GM21576 (cell line): ENCODE data around the gene GALK2.

ENCODE experiments used
- ATAC-seq: cut with Tn5 transposase; IDR thresholded peaks from one replicate; pipeline ENCODE4 v1.9.1; 2021; ENCODE audit warnings: mild to moderate bottlenecking, moderate library complexity; ENCODE audit not compliant: unreplicated experiment

The GALK2 gene

DNA sequence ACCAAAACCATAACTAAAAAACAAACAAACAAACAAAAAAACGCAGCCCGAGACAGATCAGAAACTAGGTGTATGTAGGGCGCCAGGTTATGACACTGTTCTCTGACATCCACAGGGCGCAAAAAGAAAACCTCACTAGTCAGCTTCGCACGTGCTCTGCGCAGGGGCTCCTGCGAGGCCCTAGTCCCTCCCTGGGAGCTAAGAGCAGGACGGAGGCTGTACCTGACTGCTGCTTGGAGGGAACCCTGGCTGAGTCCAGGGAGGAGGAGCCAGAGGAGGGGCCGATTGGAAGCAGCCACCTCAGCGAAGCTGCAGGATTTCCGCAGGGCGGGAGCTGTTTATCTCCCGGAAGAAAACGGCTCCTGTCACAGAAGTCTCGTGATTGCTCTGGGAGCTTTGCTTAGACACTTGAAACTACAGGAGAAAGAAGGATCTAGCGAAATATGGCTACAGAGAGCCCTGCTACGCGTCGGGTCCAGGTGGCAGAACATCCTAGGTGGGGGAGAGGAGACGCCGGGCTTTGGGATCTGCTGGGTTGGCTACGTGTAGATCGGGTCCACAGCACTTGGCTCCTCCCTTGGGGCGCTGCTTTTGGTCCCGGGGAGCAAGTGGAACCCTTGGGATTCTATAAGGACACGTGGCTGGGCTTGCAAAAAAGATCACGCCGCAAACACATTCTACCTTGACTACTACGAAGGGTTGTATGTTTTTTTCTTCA lies at the start of gene GALK2:
TSS of gene GALK2 (plus strand) at position 368 of the 718 bp plus-strand sequence. CDS start at position 444, 76 bp downstream.
- peak; percentile 92 for ATAC-seq

DNA sequence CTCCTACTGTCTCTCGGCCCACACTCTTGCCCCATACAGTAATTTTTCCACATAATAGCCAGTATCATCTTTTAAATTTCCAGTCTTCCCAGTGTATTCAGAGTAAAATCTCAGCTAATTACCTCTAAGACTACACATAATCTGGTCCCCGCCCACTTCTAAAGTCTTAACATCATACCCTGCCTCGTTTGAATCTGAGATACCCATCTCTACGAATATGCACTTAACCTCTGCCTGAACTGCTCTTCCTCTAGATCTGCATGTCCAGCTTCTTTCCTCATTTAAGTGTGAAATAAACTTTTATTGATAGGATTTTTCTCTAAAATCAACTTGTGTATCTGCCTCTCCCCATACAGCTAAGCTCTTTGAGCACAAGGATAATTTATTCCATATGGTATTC lies 49.2 kb upstream of the GALK2 start:
- no peak for ATAC-seq

DNA sequence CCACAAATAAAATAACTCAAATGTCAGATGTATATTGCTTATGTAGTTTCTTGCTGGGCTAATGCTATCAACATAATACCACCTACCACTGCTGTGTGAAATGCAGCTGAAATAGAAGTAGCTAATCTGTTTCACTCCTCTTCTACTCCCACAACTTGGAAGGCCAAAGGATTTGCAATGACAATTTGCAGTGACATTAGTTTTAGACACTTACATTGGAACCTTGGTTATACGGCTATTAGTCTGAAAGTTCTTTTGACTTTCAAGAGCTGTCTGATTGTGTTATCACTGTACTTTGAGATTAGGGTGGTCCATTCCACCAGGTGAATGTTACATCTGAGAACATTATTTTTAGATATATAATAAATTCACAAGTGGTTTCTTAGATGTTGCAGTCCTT lies 48.1 kb upstream of the GALK2 start:
- no peak for ATAC-seq

DNA sequence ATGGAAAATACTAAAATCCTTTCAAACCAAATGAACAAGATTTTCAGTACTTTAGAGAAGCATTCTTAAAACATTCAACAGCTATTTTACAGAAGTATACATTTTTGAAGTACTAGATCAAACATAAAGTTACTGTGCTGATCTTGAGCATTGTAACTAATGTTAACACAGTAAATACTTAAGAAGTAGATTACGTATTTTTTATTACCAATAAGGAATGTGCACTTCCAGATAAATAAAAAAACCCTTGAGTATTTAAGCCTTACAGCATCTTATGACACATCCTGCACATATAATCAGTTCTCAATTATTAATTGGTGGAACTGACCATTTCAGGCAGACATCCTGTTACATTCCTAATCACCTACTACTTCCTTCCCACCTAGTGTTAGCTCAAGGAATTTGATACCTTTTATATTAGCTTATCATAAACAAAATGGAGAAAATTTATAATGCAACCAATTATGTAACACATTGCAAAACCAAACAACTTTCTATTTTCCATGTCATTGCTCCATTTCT lies 47.4 kb upstream of the GALK2 start:
- no peak for ATAC-seq

DNA sequence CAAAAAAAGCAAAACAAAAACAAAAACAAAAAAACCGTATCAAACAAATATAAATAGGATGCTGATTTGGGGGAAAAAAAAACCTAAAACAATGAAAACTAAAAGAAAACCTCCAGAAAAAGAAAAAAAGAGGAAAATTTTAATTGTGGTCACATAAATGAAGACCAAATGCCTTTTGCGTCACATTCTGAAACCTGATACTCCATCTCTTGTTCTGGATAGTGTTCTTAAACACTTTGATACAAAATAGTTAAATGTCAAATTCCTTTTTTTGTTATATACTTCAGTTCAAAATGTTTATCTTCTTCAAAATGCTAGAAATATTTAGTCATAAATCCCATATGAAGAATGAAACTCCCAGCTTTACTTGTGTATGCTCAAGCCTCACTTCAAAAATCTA lies 45.7 kb upstream of the GALK2 start:
- ATAC-seq: no peak

DNA sequence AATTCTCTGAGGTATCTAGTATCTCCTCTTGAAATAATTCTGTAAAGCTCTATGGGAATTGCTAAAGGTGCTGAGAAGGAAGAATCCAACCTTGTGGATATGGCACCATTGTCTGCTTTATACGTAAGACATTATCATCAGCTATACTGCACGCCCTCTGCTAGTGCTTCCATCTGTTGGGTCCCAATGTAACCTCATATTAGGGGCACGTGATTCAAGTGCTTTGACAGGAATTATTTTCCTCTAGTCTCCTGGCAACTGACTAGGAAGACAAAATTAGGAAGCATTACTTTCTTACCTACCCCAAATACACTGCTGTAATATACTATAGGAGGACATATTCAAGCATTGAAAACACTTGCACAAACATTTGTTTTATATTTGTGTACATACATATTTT lies 38.6 kb upstream of the GALK2 start:
- no peak for ATAC-seq

DNA sequence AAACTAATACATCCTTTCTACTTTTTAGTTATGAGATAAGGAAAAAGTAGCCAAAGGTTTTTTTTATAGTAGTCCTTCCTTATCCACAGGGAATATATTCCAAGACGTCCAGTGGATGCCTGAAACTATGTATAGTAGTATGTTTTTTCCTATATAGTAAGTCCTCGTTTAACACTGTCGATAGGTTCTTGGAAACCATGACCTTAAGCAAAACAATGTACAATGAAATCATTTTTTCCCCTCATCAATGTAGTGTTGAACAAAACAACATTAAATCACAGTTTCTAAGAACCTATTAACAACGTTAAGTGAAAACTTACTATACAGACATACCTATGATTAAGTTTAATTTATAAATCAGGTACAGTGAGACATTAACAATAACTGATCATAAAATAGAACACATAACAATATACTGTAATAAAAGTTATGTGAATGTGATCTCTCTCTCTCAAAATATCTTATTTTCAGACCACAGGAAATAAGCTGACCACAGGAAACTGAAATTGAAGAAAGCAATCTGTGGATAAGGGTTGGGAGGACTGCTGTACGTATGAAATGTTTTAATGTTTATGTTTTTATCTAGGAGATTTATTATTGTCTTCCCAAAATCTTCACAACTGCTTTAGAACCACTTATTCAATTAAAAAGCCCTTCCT lies 35.2 kb upstream of the GALK2 start:
- no peak for ATAC-seq

DNA sequence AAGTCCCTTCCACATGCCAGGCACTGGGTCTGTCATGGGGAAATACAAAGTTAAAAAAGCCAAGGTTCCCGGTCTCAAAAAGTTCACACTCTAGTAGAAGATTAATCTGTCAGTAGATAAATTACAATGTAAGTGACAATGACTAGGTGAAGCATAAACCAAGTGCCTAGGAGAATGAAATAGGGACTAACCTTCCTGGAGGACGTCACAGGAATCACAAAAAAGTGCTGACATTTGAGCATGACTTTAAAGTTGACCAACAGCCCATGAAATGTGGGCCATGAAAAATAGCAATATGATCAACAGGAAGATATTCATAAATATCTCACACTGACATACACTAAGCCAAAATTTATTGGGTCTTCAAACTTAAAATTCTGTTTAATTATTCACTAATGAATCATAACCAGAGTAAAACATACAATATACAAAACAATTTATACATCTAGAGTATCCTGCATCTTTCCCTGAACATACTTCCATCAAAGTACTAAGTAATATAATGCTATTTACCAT lies 34.6 kb upstream of the GALK2 start:
- no peak for ATAC-seq

DNA sequence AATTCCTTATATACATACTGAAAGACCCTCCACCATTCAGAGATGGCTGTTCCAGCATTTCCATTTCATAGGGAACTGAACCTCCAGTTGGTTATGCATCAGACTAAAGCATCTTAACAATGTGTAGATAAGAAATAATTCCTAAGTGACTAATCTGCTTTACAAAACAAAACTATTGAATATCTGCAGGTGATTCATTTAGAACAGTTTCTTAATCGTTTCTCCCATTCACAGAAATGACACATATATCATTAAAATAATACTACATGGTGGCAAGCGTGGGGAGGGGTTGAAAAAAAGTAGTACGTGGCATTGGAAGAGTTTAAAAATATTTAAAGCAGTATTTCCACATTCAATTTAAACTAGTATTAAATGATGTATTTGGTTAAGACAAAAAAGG lies 34.1 kb upstream of the GALK2 start:
- ATAC-seq: no peak

DNA sequence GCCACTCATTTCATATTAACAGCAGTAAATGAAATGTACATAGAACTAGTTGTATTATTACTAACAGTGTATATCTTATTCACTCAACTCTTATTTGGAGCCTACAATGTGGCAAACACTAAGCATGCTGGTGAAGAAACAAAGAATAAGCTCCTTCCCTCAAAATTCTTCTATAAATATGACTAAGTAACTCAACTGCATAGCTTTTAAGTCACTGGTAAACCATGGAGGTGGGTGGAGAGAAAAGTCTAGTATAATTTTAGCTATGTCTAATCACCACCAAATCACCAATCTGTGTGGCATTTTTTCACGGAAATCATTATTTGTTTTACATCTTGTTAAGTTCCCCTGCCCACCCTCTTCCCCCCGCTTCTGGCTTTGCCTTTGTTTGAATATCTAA lies 32.2 kb upstream of the GALK2 start:
- ATAC-seq: no peak

DNA sequence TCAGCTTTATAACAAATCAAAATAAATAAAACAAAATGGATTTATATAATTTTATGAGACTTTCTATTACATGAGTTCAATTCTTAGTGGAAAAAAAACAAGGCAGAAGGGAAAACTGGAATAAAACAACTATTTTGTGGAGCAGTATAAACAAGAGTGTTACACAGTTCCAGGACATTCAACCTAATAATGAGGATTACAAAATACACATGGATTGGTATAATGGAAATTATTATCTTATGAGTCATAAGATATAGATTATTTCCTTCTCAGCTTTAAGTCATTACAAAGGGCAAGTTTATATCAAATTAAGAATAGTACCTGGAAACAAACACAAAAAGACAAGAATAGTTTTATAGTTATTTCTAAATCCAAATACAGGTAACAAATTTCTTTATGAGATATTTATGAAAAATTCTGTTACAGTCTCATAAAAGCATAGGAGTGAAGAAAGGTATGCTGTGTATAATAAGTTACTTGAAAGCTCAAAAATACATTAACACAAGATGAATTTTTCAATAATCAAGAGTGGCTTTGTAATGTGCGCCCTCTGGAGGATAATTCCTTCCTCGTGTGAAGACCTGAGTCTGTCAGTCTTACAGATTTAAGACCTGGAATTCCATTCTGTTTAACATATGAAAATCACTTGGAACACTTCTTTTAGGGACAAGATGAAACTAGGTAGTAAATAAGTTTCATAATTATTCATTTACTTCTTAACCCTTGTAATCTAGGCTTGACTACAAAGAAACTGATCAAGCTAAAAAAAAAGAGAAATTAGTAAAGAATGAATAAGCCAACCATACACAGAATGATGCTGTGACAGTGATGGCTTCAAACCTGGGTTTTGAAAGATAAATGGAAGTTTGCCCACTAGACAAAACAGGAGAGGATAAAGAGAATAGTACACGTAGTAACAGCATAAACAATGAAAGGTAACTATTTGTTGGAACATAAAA lies 24.1 kb upstream of the GALK2 start:
- ATAC-seq: no peak

DNA sequence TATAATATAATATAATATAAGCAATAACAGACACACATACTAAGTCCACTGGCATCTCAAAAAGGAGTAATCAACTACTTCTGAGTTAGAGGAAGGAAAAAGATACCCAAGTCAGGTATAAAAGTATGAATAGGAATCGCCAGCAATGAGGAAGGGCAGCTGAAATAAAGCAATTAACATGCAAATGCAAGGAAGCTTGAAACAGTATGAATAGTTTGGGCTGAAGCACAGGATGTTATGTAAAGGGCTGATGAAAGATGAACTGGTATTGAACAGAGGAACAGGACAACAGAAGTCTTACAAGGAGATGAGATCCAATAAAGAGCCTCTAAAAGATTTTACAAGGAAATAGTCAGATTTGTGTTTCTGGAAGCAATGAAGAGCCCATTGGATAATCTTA lies 21.7 kb upstream of the GALK2 start:
- ATAC-seq: no peak

DNA sequence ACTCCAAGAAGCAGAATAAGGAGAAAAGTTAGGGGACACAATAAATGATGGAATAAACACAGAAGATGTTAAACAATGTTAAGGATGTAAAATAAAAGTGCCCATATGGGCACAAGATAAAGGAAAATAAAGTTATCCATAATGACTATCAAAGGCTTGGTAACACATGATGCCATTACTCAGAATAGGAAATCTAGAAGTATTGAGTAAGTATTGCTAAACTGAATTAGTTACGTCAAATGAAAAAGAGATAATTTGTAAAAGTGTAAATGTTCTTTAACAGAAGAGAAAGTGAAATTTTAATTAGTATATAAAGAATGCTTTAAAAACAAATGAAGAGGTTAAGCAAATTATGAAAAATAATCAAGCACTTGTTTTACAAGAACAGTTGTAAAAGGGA lies 21.3 kb upstream of the GALK2 start:
- no peak for ATAC-seq

DNA sequence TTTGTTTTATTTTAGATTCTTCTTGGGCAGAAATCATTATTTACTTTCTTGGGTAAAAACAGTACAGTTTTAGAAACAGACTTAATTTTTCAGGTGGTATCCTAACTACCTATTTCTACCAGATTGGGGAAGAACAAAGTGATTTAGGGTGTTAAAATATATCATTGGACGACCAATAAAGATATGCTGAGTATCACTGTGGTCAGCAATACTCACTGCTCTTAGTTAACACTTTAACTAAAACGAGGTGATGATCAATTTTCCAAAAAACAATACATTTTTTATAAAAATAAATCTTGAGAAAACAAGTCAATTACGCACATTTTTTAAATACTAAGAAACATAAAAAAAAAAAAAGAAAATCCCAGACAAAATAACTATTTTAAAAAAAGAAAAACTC lies 18.2 kb upstream of the GALK2 start:
- no peak for ATAC-seq

DNA sequence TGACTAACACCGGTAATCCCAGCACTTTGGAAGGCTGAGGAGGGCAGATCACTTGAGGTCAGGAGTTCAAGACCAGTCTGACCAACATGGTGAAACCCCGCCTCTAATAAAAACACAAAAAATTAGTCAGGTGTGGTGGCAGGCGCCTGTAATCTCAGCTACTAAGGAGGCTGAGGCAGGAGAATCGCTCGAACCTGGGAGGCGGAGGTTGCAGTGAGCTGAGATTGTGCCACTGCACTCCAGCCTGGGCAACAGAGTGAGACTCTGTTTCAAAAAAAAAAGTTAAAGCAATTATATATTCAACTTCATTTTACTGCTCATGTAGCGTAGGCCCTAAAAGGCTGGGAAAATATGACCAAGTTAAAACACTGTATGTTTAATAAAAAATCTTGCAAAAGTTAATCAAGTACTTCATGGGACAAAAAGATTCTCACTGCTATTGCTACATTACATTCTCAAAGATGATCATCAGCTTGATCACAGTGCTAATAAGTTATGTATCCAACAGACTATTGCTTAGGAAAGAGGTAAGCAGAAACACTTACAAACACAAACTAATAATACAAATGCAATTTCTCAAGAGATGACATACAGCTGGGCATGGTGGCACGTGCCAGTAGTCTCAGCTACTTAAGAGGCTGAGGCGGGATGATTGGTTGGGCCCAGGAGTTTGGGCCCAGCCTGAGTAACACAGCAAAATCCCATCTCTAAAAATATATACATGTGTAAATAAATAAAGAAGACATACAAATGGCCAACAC lies 17.3 kb upstream of the GALK2 start:
- ATAC-seq: no peak

DNA sequence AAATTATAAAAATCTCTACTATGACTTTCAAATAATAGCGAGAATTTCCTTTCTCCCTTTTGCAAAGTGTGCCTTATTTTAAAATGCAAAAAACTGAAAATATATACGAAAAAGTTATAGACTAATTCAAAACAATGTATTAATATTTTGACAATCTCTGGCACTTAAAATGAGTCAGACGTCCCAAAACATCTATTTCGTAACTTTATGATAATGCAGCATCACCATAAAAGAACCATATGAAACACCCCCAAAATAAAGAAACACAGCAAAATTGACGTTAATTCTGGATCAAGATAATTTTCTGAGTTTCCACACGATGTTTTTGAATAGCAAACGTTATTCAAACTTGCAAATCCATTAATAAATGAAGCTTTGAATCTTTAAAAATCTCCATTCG lies 15.7 kb upstream of the GALK2 start:
- no peak for ATAC-seq

DNA sequence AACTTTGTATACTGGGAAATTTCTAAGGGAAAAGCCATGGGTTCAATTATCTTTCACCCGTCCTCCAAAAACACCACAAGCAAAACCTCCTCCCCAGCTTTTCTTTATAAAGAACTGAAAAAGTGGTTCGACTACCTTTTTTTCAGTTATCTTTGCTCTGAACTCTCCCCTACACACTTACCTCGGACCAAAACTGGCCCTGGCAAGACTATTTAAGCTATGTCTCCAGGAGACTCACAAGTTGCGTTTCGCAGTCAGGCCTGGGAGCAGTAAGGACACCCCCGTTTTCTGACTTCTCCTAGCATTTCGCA lies 15.3 kb upstream of the GALK2 start:
- no peak for ATAC-seq

DNA sequence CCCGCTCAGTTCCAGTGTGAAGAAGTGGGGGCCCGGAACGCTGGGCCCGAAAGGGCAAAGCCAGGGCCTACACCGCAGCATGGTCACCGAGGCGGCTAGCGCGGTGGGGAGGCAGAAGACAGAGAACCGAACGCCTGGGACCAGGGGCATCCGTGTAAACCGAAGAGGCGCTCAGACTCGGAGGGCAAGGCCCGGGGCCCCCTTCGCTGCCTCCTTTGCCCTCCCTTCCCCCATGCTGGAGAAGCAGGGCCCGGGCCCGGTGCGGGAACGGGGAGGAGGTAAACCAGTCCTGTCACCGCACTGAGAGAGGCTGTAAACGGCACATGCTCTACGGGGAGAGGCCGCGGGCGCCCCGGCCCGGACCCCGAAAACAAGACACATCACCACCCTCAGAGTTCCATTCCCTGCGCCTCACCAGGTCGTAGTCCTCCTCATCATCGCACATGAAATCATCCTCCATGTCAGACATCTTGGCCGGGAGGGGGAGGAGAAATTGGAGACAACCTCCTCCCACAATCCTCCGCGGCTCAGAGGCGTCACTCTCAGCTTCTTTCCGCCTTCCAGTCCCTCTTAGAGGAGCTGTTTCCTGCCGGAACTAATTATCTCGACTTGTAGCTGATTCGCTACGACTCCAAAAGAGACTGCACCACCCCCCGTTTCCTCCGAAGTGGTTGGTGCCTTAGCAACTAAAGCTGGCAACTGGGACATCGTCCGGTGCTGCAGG lies 14.8 kb upstream of the GALK2 start, which contains the start of gene COPS2:
TSS of gene COPS2 (minus strand) at position 490 of the 724 bp plus-strand sequence. CDS start at position 469, 21 bp downstream.
- ATAC-seq: peak; percentile 90

DNA sequence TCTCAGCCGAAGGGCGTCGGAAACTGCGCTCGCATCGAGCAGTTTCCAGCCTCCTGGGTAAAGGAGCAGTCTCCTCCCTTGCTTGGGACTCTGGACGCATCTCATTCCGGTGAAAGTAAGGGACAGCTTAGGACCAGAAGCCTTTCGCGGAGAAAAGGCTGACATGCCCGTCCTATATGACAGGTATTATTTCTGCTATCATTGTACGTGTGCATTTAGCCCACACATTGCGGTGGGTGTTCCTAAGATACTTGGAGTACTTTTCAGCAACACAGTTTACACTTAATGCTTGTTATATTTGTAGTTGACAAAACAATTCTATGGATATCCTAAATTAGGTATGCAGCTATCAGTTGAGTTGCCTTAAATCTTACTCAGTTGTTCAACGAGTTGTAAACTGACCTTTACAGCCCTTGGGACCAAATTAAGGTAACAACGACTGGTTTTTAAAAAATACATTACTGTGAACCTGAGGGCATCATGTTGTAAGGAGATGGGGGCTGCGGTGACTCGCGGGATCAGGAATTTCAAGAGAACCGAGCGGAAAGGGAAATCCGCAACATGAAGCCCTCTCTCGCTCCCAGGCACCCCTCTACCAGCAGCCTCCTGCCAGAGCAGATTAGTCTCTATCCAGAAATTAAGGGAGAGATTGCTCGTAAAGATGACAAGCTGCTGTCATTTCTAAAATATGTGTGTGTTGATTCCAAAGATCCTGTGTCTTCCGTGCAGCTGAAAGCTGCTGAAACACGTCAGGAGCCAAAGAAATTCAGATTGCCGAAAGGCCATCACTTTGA lies 14.0 kb upstream of the GALK2 start:
- ATAC-seq: no peak
